Measurements from ENCODE around the gene PRR9.

GRCh38 chr1:153261281-153262069 lies 44.1 kb downstream of the PRR9 start:
- TF ChIP-seq CTCF (IDR thresholded peaks at IDR 0.05; ENCODE audit: poor library complexity, severe bottlenecking) (no peak), EP300 (conservative IDR thresholded peaks at IDR 0.05; ENCODE audit: poor library complexity, severe bottlenecking) (no peak), REST (IDR thresholded peaks at IDR 0.05; ENCODE audit: borderline replicate concordance) (no peak), EZH2 (IDR thresholded peaks at IDR 0.05; ENCODE audit: borderline replicate concordance, insufficient read depth, low read length, poor library complexity, severe bottlenecking) (no peak), POLR2AphosphoS5 (IDR thresholded peaks at IDR 0.05) (peak; percentile 56), MXI1 (conservative IDR thresholded peaks at IDR 0.05; ENCODE audit: poor library complexity, severe bottlenecking) (peak; percentile 21), RAD21 (conservative IDR thresholded peaks at IDR 0.05) (no peak)

Measured in neural cell (in vitro differentiated cells).